Adrenal gland (tissue), 12 donors: ENCODE measurements around the gene CDRT4. TPM values are rescaled to one million over a fixed set of nuclear protein-coding genes. Genes with fewer than 3 reads are reported as not detected.
"Not testable (repeated sequence)": the region's sequence is repeated elsewhere in the genome, so short reads cannot be mapped to it uniquely, and the experiment has no call there.

ENCODE experiments used
- DNase-seq, 7 donors: peaks; one replicate each; pipeline ENCODE4 v3.0.0-alpha.2; 2019 to 2020
- H3K27ac ChIP-seq, 5 donors: fragments of 200-600 bp; sonication (generic) in 4 of 5; 1 replicate in 3 of 5; 2 replicates in 2 of 5; pipeline versions ENCODE4 v1.5.1 to v1.8.0; 2016 to 2020; ENCODE audit warnings: mild to moderate bottlenecking in 1 of 5
- H3K27me3 ChIP-seq: fragments of 200-600 bp; 2 replicates; pipeline ENCODE4 v1.8.0; 2021
- H3K36me3 ChIP-seq, 2 donors: fragments of 200-600 bp; replicated peaks in 1 of 2; 1 replicate in 1 of 2; 2 replicates in 1 of 2; pipeline versions ENCODE4 v1.5.1 to v1.8.0; 2018 to 2022
- H3K4me1 ChIP-seq, 2 donors: fragments of 200-600 bp; replicated peaks in 1 of 2; 1 replicate in 1 of 2; 2 replicates in 1 of 2; pipeline versions ENCODE4 v1.5.1 to v1.8.0; 2018 to 2021
- H3K4me3 ChIP-seq, 4 donors: fragments of 200-600 bp; sonication (generic) in 3 of 4; one replicate each; pipeline ENCODE4 v1.5.1; 2016 to 2018
- H3K9me3 ChIP-seq, 3 donors: fragments of 200-600 bp; sonication (generic) in 1 of 3; replicated peaks in 1 of 3; 1 replicate in 2 of 3; 2 replicates in 1 of 3; pipeline versions ENCODE4 v1.5.1 to v1.8.0; 2016 to 2021
- POLR2A ChIP-seq, 2 donors: fragments of 450-650 bp; IDR thresholded peaks; one replicate each; pipeline ENCODE4 v1.6.1; 2017; ENCODE audit warnings: antibody characterized with exemption in 2 of 2, mild to moderate bottlenecking in 2 of 2, moderate library complexity in 1 of 2
- WGBS, 4 donors: extraction: QIAGEN DNeasy Blood & Tissue Kit in 2 of 4; methylation state at CpG; one replicate each; pipeline versions ENCODE4 v1.1.5 to v1.1.7; 2013 to 2017; 5-methylcytosine and 5-hydroxymethylcytosine counted together
- intact Hi-C, 2 donors: fragments of 100-400 bp; cut with DNase I; formaldehyde crosslinking; loops; one replicate each; pipeline versions ENCODE4 v1.14.1 to v1.15.0; 2022 to 2023
- polyA plus RNA-seq, 3 donors: library from polyadenylated mRNA; stranded (reverse); fragments of 200-250 nt in 2 of 3; fragments of 350-450 nt in 1 of 3; fragmentation: Illumina TruSeq in 1 of 3; extraction: RNeasy Lipid Tissue Mini Kit (QIAGEN cat#74804) in 1 of 3; gene quantifications; one replicate each; pipeline ENCODE4 v1.2.3, GENCODE V29; 2013 to 2014
- total RNA-seq, 9 donors: library from RNA; depleted of rRNA in 4 of 9; stranded (reverse); fragments of >200 nt in 4 of 9; fragments of 120-200 nt in 1 of 9; fragmentation: NEBNext Ultra II Directional in 1 of 9; extraction: Animal tissue kit (Norgen Biotek cat#: 25700) in 1 of 9; gene quantifications; one replicate each; pipeline versions ENCODE4 v1.1.0 to v1.2.4, GENCODE V29; 2013 to 2023
- TF ChIP-seq, protein P1 (sequence below), 6 experiments: fragments of 450-650 bp in 4 of 6; fragments of 200-600 bp in 2 of 6; sonication (generic) in 1 of 6; IDR thresholded peaks; 1 replicate in 5 of 6; 2 replicates in 1 of 6; pipeline versions ENCODE4 v1.5.1 to v1.8.0; 2016 to 2021; ENCODE audit warnings: antibody characterized with exemption in 6 of 6, mild to moderate bottlenecking in 2 of 6, moderate library complexity in 1 of 6
- donor health status: healthy with polysubstance abuse.
- donor health status: Bipolar disorder and iron deficiency.
- donor health status: DM: yes; HTN: yes; CAD: no.
- donor health status: DM: no; HTN: no; CAD: no.
- donor health status: DM: no; HTN: no; CAD: no.
- donor health status: DM: yes; HTN: yes; CAD: no.

The CDRT4 gene
- total and polyA plus RNA-seq, 12 donors: 1.5 to 49.6 (median 11.5) TPM

DNA sequence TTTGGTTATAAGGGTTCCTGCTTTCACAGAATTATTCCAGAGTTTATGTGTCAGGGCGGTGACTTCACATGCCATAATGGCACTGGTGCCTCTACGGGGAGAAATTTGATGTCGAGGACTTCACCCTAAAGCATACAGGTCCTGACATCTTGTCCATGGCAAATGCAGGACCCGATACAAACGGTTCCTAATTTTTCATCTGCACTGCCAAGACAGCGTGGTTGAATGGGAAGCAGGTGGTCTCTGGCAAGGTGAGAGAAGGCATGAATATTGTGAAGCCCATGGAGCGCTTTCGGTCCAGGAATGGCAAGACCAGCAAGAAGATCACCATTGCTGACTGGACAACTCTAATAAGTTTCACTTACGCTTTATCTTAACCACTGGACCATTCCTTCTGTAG is 39.6 kb upstream of the CDRT4 start:
- H3K36me3 ChIP-seq: no peaks in the 10 kb centered on the region
- DNase-seq: peak in 1 of 7 donors; percentile 33
- peaks cover 0 to 17% of the 10 kb centered on the region in 2 donors for H3K4me1 ChIP-seq
- 88 to 97% (median 97%) methylated on average over 9 of the region's 9 CpGs for WGBS, 4 donors
- intact Hi-C loops: no loop called here
- H3K9me3 ChIP-seq: no peaks in the 10 kb centered on the region
- no peak overlapping the region for H3K4me3 ChIP-seq
- H3K27me3 ChIP-seq: no peaks in the 10 kb centered on the region
- no peak overlapping the region for H3K27ac ChIP-seq
- TF ChIP-seq POLR2A (IDR thresholded peaks at IDR 0.05): no peak
- TF ChIP-seq, protein P1, sequence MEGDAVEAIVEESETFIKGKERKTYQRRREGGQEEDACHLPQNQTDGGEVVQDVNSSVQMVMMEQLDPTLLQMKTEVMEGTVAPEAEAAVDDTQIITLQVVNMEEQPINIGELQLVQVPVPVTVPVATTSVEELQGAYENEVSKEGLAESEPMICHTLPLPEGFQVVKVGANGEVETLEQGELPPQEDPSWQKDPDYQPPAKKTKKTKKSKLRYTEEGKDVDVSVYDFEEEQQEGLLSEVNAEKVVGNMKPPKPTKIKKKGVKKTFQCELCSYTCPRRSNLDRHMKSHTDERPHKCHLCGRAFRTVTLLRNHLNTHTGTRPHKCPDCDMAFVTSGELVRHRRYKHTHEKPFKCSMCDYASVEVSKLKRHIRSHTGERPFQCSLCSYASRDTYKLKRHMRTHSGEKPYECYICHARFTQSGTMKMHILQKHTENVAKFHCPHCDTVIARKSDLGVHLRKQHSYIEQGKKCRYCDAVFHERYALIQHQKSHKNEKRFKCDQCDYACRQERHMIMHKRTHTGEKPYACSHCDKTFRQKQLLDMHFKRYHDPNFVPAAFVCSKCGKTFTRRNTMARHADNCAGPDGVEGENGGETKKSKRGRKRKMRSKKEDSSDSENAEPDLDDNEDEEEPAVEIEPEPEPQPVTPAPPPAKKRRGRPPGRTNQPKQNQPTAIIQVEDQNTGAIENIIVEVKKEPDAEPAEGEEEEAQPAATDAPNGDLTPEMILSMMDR (IDR thresholded peaks at IDR 0.05): no peak

DNA sequence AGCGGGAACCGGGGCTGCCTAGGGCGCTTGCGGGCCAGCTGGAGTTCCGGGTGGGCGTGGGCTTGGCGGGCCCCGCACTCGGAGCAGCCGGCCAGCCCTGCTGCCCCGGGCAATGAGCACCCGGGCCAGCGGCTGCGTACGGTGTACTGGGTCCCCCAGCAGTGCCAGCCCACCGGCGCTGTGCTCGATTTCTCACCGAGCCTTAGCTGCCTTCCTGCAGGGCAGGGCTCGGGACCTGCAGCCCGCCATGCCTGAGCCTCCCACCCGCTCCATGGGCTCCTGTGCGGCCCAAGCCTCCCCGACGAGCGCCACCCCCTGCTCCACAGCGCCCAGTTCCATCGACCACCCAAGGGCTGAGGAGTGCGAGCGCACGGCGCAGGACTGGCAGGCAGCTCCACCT is 38.3 kb upstream of the CDRT4 start:
- H3K4me1 ChIP-seq: peaks cover 0 to 22% of the 10 kb centered on the region in 2 donors
- DNase-seq: peak in 1 of 7 donors; percentile 18
- intact Hi-C loops, H3K9me3 ChIP-seq, H3K36me3 ChIP-seq, H3K27me3 ChIP-seq, H3K27ac ChIP-seq, H3K4me3 ChIP-seq: not testable (repeated sequence)
- 90 to 99% (median 97%) methylated on average over 2 to 32 of the region's 32 CpGs for WGBS, 4 donors

- TF ChIP-seq POLR2A (IDR thresholded peaks at IDR 0.05): no peak
- TF ChIP-seq, protein P1 (IDR thresholded peaks at IDR 0.05): no peak
Measured at GRCh38 chr17:15503731-15504130, 36.3 kb upstream of the CDRT4 start.

GRCh38 chr17:15502369-15503112 is 35.1 kb upstream of the CDRT4 start:
- peak overlapping the region in 2 of 5 donors; percentile 62 to 76 for H3K27ac ChIP-seq
- H3K4me1 ChIP-seq: peaks cover 0 to 11% of the 10 kb centered on the region in 2 donors
- no peaks in the 10 kb centered on the region for H3K27me3 ChIP-seq
- peak overlapping the region in 1 of 4 donors; percentile 1 for H3K4me3 ChIP-seq
- WGBS, 4 donors: 30 to 42% (median 37%) methylated on average over 25 to 32 of the region's 32 CpGs
- DNase-seq: peak; percentile 77 to 92 (median 84)
- no peaks in the 10 kb centered on the region for H3K36me3 ChIP-seq
- intact Hi-C loops: loop anchor here (5.0 kb wide), 1 partner anchor 240 kb away; no protein-coding TSS in a partner anchor
- TF ChIP-seq POLR2A (IDR thresholded peaks at IDR 0.05): no peak
- TF ChIP-seq, protein P1 (IDR thresholded peaks at IDR 0.05): peak; percentile 60 to 90 (median 83)
- no peaks in the 10 kb centered on the region for H3K9me3 ChIP-seq

More at GRCh38 chr17:15503731-15504130, 36.3 kb upstream of the CDRT4 start:
- 85 to 90% (median 89%) methylated on average over 2 of the region's 2 CpGs for WGBS, 4 donors
- H3K27me3 ChIP-seq: no peaks in the 10 kb centered on the region
- no peaks in the 10 kb centered on the region for H3K36me3 ChIP-seq
- no peak for DNase-seq
- no peak overlapping the region for H3K27ac ChIP-seq
- H3K4me1 ChIP-seq: peaks cover 0 to 11% of the 10 kb centered on the region in 2 donors
- intact Hi-C loops: loop anchor here (5.0 kb wide), 1 partner anchor 241 kb away; no protein-coding TSS in a partner anchor
- no peaks in the 10 kb centered on the region for H3K9me3 ChIP-seq
- no peak overlapping the region for H3K4me3 ChIP-seq
